IMR-90 (cell line): Measurements from ENCODE around the gene MPRIP. TPM values are rescaled to one million over a fixed set of nuclear protein-coding genes. Genes with fewer than 3 reads are reported as not detected.

ENCODE experiments used
- ATAC-seq: fragments of 200-7000 bp; cut with Tn5 transposase; 2 replicates; pipeline ENCODE4 v1.9.1; 2020; ENCODE audit warnings: low read depth, mild to moderate bottlenecking, moderate library complexity
- BruUV-seq: library from RNA; stranded (reverse); fragments of 400-500 nt; replicated peaks from 2 replicates; lab custom pipeline; 2021; lab: Mats Ljungman, UMichigan
- CTCF ChIA-PET: fragments of 300-600 bp; formaldehyde crosslinking; extraction: SDS; loops from one replicate; lab custom pipeline; 2021; ENCODE audit warnings: antibody characterized with exemption; lab: Yijun Ruan, JAX
- POLR2A ChIA-PET: fragments of 300-600 bp; sonication (Branson Sonifier 250); formaldehyde crosslinking; loops from one replicate; lab custom pipeline; 2022; ENCODE audit warnings: antibody characterized with exemption; ENCODE audit not compliant: unreplicated experiment; lab: Charles Lee
- DNase-seq: peaks from one replicate; pipeline ENCODE4 v3.0.0; 2013
- H2AFZ ChIP-seq: replicated peaks from 2 replicates; pipeline ENCODE3; 2013; ENCODE audit warnings: low read length, mild to moderate bottlenecking; ENCODE audit not compliant: poor library complexity
- H2AK5ac ChIP-seq: 2 replicates; pipeline ENCODE4 v1.6.1; 2013; ENCODE audit warnings: low read depth, low read length, inconsistent platforms
- H2AK9ac ChIP-seq: replicated peaks from 2 replicates; pipeline ENCODE3; 2013; ENCODE audit warnings: mild to moderate bottlenecking, low read depth, low read length, moderate library complexity; ENCODE audit not compliant: poor library complexity
- H2BK120ac ChIP-seq: 2 replicates; pipeline ENCODE4 v1.6.1; 2013; ENCODE audit warnings: low read depth, low read length, inconsistent platforms
- H2BK15ac ChIP-seq: 3 replicates; pipeline ENCODE4 v1.6.1; 2013; ENCODE audit warnings: low read depth, low read length, inconsistent platforms
- H2BK20ac ChIP-seq: 2 replicates; pipeline ENCODE4 v1.6.1; 2013; ENCODE audit warnings: low read depth, mild to moderate bottlenecking, inconsistent platforms, low read length, moderate library complexity
- H2BK5ac ChIP-seq: 2 replicates; pipeline ENCODE4 v1.6.1; 2013; ENCODE audit warnings: mild to moderate bottlenecking, low read depth, low read length, inconsistent platforms; ENCODE audit not compliant: poor library complexity, severe bottlenecking
- H3K14ac ChIP-seq: replicated peaks from 2 replicates; pipeline ENCODE4 v1.6.1; 2013; ENCODE audit warnings: low read depth, low read length, inconsistent platforms
- H3K18ac ChIP-seq: 2 replicates; pipeline ENCODE4 v1.6.1; 2013; ENCODE audit warnings: low read depth, low read length, control low read depth
- H3K23ac ChIP-seq: 2 replicates; pipeline ENCODE4 v1.6.1; 2013; ENCODE audit warnings: low read depth, low read length, inconsistent platforms
- H3K27ac ChIP-seq: 2 replicates; pipeline ENCODE4 v1.5.1; 2013; ENCODE audit warnings: mild to moderate bottlenecking, control low read depth, low read length; ENCODE audit not compliant: insufficient read depth
- H3K27me3 ChIP-seq: 2 replicates; pipeline ENCODE4 v1.6.1; 2013; ENCODE audit warnings: low read length; ENCODE audit not compliant: control insufficient read depth, insufficient read depth
- H3K36me3 ChIP-seq: 2 replicates; pipeline ENCODE4 v1.6.1; 2013; ENCODE audit warnings: low read length, mixed read lengths; ENCODE audit not compliant: control insufficient read depth, insufficient read depth
- H3K4ac ChIP-seq: 2 replicates; pipeline ENCODE4 v1.6.1; 2013; ENCODE audit warnings: low read depth, low read length, inconsistent platforms
- H3K4me1 ChIP-seq: 2 replicates; pipeline ENCODE4 v1.6.1; 2013; ENCODE audit warnings: low read length, mixed read lengths; ENCODE audit not compliant: control insufficient read depth, insufficient read depth
- H3K4me2 ChIP-seq: 2 replicates; pipeline ENCODE4 v1.6.1; 2013; ENCODE audit warnings: low read depth, mild to moderate bottlenecking, control low read depth, low read length, moderate library complexity
- H3K4me3 ChIP-seq: 2 replicates; pipeline ENCODE4 v1.5.1; 2013; ENCODE audit warnings: low read depth, mild to moderate bottlenecking, control low read depth, low read length, moderate library complexity; ENCODE audit not compliant: insufficient read depth
- H3K56ac ChIP-seq: 2 replicates; pipeline ENCODE4 v1.6.1; 2013; ENCODE audit warnings: low read length, inconsistent platforms; ENCODE audit not compliant: insufficient read depth; ENCODE audit errors: extremely low read depth
- H3K79me1 ChIP-seq, 2 experiments: 2 replicates each; pipeline ENCODE4 v1.6.1; 2013; ENCODE audit warnings: low read length in 2 of 2, inconsistent platforms in 1 of 2, low read depth in 1 of 2
- H3K9ac ChIP-seq: 2 replicates; pipeline ENCODE4 v1.6.1; 2013; ENCODE audit warnings: low read depth, low read length, control low read depth
- H3K9me1 ChIP-seq: 2 replicates; pipeline ENCODE4 v1.6.1; 2013; ENCODE audit warnings: low read length, inconsistent platforms; ENCODE audit not compliant: insufficient read depth
- H3K9me3 ChIP-seq: 2 replicates; pipeline ENCODE4 v1.6.1; 2013; ENCODE audit warnings: low read length; ENCODE audit not compliant: control insufficient read depth, insufficient read depth
- H4K20me1 ChIP-seq: 2 replicates; pipeline ENCODE4 v1.6.1; 2013; ENCODE audit warnings: low read length, inconsistent platforms; ENCODE audit not compliant: insufficient read depth
- H4K5ac ChIP-seq: 2 replicates; pipeline ENCODE4 v1.6.1; 2013; ENCODE audit warnings: mild to moderate bottlenecking, low read depth, low read length, control low read depth
- H4K8ac ChIP-seq, 2 experiments: 2 replicates each; pipeline ENCODE4 v1.6.1; 2013; ENCODE audit warnings: low read depth in 2 of 2, low read length in 2 of 2, control low read depth in 1 of 2, inconsistent platforms in 1 of 2
- H4K91ac ChIP-seq: 2 replicates; pipeline ENCODE4 v1.6.1; 2013; ENCODE audit warnings: low read depth, low read length, inconsistent platforms; ENCODE audit not compliant: insufficient read depth
- RCOR1 ChIP-seq: IDR thresholded peaks from 2 replicates; pipeline ENCODE4 v1.6.1; 2012; ENCODE audit warnings: mild to moderate bottlenecking, low read length, improper control_type of control experiment; ENCODE audit not compliant: insufficient replicate concordance
- WGBS, 2 experiments: methylation state at CpG; one replicate each; pipeline versions ENCODE4 v1.1.5 to v1.1.7; 2013; ENCODE audit warnings: missing lambda C conversion rate in 2 of 2; ENCODE audit not compliant: insufficient read length in 1 of 2; ENCODE audit errors: extremely low coverage in 2 of 2; 5-methylcytosine and 5-hydroxymethylcytosine counted together
- dilution Hi-C: fragments of 300-500 bp; cut with HindIII; formaldehyde crosslinking; loops from one replicate; pipeline ENCODE4 v1.14.3; 2018; ENCODE audit warnings: low sequenced_read_pairs; ENCODE audit not compliant: unreplicated experiment
- in situ Hi-C: fragments of 300-500 bp; cut with MboI; formaldehyde crosslinking; loops from 3 replicates; pipeline ENCODE4 v1.14.3; 2019; ENCODE audit warnings: low sequenced_read_pairs, inconsistent platforms, mixed read lengths
- intact Hi-C: fragments of 100-400 bp; cut with micrococcal nuclease; formaldehyde crosslinking; loops from 2 replicates; pipeline ENCODE4 v1.10.0; 2022
- polyA plus RNA-seq, 3 experiments: library from polyadenylated mRNA; depleted of rRNA; stranded (reverse); fragments of >200 nt; gene quantifications; 2 replicates each; pipeline ENCODE4 v1.2.3, GENCODE V29; 2012; ENCODE audit warnings: low replicate concordance in 1 of 3
- total RNA-seq: library from RNA; depleted of rRNA; stranded (reverse); fragments of >200 nt; gene quantifications from 2 replicates; pipeline ENCODE4 v1.2.3, GENCODE V29; 2012
- TF ChIP-seq, protein P1 (sequence below): conservative IDR thresholded peaks from 2 replicates; pipeline ENCODE4 v1.5.1; 2012; ENCODE audit warnings: mild to moderate bottlenecking, low read depth, low read length, improper control_type of control experiment

Gene MPRIP
- total and polyA plus RNA-seq, 2 of the 4 experiments (the other 2 are of a cell fraction), result 111 to 149 TPM

DNA sequence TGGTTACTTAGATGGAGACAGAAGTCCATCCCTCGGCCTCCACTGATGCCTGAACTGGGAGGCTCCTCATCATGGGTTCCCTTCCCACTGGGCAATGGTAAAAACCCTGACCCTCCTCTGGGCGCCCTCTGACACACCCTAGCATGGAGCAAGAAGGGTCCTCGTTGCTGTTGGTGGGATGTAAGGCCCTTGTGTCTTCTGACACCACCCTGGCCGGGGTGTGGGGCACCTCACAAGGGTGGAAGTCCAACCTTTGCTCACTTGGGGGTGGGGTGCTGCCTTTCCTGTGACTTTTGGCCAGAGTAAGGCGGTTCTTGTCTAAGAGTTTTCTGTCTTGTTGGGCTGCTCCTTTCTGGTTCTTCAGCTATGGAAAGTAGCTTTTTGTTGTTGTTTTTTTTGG is 28.7 kb downstream of the MPRIP start:
- Histone ChIP-seq H3K4ac (no peak overlapping the region), H3K18ac (no peak overlapping the region), H3K14ac (no peak overlapping the region), H3K36me3 (peaks cover 5% of the 10 kb centered on the region; the same call in 1 of the 2 replicates), H3K4me1 (peaks cover 28% of the 10 kb centered on the region), H3K4me3 (no peak overlapping the region), H2AK5ac (no peak overlapping the region), H2AK9ac (no peak overlapping the region), H3K4me2 (no peak overlapping the region), H3K79me1 (peaks cover 18 to 78% of the 10 kb centered on the region in 2 experiments), H4K5ac (no peak overlapping the region), H3K9ac (no peak overlapping the region), H4K91ac (no peak overlapping the region), H3K27ac (no peak overlapping the region), H3K23ac (peak overlapping the region; percentile 14; the same call in 1 of the 2 replicates), H4K20me1 (peaks cover 81% of the 10 kb centered on the region), H2BK20ac (no peak overlapping the region), H2BK15ac (no peak overlapping the region), H2BK5ac (no peak overlapping the region), H2AFZ (no peak overlapping the region), H3K27me3 (no peaks in the 10 kb centered on the region), H3K56ac (no peak overlapping the region), H4K8ac (no peak overlapping the region), H2BK120ac (no peak overlapping the region), H3K9me1 (peaks cover 36% of the 10 kb centered on the region), H3K9me3 (no peaks in the 10 kb centered on the region)
- ChIA-PET POLR2A (no interaction called here), CTCF (no interaction called here)
- BruUV-seq, result no TSS peak
- DNase-seq (no peak), ATAC-seq (no peak)
- 100% methylated on average over 1 of the region's 5 CpGs; no CpG with 5 or more reads in 1 of the 2 experiments for WGBS, 2 experiments
- intact Hi-C loops, result loop anchor here (5.0 kb wide), 1 partner anchor 36 kb away; no protein-coding TSS in a partner anchor
- TF ChIP-seq, protein P1, sequence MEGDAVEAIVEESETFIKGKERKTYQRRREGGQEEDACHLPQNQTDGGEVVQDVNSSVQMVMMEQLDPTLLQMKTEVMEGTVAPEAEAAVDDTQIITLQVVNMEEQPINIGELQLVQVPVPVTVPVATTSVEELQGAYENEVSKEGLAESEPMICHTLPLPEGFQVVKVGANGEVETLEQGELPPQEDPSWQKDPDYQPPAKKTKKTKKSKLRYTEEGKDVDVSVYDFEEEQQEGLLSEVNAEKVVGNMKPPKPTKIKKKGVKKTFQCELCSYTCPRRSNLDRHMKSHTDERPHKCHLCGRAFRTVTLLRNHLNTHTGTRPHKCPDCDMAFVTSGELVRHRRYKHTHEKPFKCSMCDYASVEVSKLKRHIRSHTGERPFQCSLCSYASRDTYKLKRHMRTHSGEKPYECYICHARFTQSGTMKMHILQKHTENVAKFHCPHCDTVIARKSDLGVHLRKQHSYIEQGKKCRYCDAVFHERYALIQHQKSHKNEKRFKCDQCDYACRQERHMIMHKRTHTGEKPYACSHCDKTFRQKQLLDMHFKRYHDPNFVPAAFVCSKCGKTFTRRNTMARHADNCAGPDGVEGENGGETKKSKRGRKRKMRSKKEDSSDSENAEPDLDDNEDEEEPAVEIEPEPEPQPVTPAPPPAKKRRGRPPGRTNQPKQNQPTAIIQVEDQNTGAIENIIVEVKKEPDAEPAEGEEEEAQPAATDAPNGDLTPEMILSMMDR, result no peak
- no peak for TF ChIP-seq RCOR1
- dilution Hi-C loops, result no loop called here
- in situ Hi-C loops, result no loop called here
